Upper lobe of left lung (tissue), 4 donors: Measurements from ENCODE around the gene SLC9A9.

Source experiments
- POLR2A ChIP-seq, 4 donors: fragments of 450-650 bp; IDR thresholded peaks; one replicate each; pipeline ENCODE4 v1.5.1; 2016 to 2017; ENCODE audit warnings: antibody characterized with exemption in 4 of 4, mild to moderate bottlenecking in 2 of 4
- TF ChIP-seq, protein P1 (sequence below), 6 experiments: fragments of 450-650 bp in 4 of 6; fragments of 200-600 bp in 2 of 6; sonication (generic) in 2 of 6; IDR thresholded peaks; one replicate each; pipeline ENCODE4 v1.5.1; 2016 to 2019; ENCODE audit warnings: antibody characterized with exemption in 6 of 6

DNA sequence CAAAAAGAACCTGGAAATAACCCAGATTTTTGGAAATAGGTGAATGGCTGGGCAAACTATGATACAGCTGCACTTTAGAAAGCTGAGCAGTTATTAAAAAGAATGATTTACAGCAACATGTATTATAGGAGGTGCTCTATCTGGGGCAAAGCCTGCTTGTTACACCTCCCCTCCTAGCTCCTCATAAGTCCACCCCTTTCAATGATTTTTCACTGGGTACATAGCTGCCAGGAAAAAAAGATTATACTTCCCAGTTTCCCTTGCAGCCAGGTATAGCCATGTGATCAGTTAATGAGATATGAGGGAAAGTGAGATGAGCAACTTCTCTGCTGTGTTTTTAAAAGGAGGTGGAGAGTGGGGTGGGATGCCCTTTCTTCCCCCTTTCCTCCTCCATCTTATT lies 631.0 kb downstream of the SLC9A9 start:
- TF ChIP-seq, protein P1, sequence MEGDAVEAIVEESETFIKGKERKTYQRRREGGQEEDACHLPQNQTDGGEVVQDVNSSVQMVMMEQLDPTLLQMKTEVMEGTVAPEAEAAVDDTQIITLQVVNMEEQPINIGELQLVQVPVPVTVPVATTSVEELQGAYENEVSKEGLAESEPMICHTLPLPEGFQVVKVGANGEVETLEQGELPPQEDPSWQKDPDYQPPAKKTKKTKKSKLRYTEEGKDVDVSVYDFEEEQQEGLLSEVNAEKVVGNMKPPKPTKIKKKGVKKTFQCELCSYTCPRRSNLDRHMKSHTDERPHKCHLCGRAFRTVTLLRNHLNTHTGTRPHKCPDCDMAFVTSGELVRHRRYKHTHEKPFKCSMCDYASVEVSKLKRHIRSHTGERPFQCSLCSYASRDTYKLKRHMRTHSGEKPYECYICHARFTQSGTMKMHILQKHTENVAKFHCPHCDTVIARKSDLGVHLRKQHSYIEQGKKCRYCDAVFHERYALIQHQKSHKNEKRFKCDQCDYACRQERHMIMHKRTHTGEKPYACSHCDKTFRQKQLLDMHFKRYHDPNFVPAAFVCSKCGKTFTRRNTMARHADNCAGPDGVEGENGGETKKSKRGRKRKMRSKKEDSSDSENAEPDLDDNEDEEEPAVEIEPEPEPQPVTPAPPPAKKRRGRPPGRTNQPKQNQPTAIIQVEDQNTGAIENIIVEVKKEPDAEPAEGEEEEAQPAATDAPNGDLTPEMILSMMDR (IDR thresholded peaks at IDR 0.05), result no peak
- no peak for TF ChIP-seq POLR2A (IDR thresholded peaks at IDR 0.05)
